Common myeloid progenitor, CD34-positive (primary cell): ENCODE results near the gene MKKS.
A peak's percentile ranks its signal among the peaks of the same experiment; 100 is the strongest.

Experiments
- CTCF ChIA-PET: fragments of 350-600 bp; sonication (Branson Sonifier 250); formaldehyde crosslinking; loops from one replicate; lab custom pipeline; 2021; ENCODE audit warnings: antibody characterized with exemption; lab: Charles Lee
- POLR2A ChIA-PET: fragments of 350-600 bp; sonication (Branson Sonifier 250); formaldehyde crosslinking; loops from one replicate; lab custom pipeline; 2021; ENCODE audit warnings: antibody characterized with exemption; lab: Charles Lee
- DNase-seq, 3 donors: peaks; one replicate each; pipeline versions ENCODE4 v3.0.0 to v3.0.0-alpha.2; 2013
- H3K27ac ChIP-seq, 2 experiments: 1 replicate in 1 of 2; 2 replicates in 1 of 2; pipeline ENCODE4 v1.7.0; 2013; ENCODE audit warnings: inconsistent platforms in 2 of 2, low read length in 2 of 2, mild to moderate bottlenecking in 2 of 2, low read depth in 1 of 2, moderate library complexity in 1 of 2; ENCODE audit not compliant: severe bottlenecking in 2 of 2, insufficient read depth in 1 of 2, poor library complexity in 1 of 2
- H3K27me3 ChIP-seq, 5 experiments: replicated peaks in 2 of 5; 1 replicate in 3 of 5; 2 replicates in 2 of 5; pipeline versions ENCODE4 v1.6.1 to v1.7.0; 2013; ENCODE audit warnings: low read length in 4 of 5, mild to moderate bottlenecking in 2 of 5, moderate library complexity in 2 of 5, inconsistent platforms in 1 of 5; ENCODE audit not compliant: insufficient read depth in 5 of 5, control insufficient read depth in 4 of 5
- H3K36me3 ChIP-seq, 4 experiments: 1 replicate in 2 of 4; 2 replicates in 2 of 4; pipeline versions ENCODE4 v1.6.1 to v1.7.0; 2013; ENCODE audit warnings: low read length in 3 of 4, control low read depth in 1 of 4, mild to moderate bottlenecking in 1 of 4; ENCODE audit not compliant: control insufficient read depth in 4 of 4, insufficient read depth in 4 of 4
- H3K4me1 ChIP-seq, 4 experiments: 1 replicate in 3 of 4; 2 replicates in 1 of 4; pipeline versions ENCODE4 v1.6.1 to v1.7.1; 2013; ENCODE audit warnings: low read length in 3 of 4, mild to moderate bottlenecking in 3 of 4, control low read depth in 1 of 4, inconsistent platforms in 1 of 4, moderate library complexity in 1 of 4; ENCODE audit not compliant: control insufficient read depth in 4 of 4, insufficient read depth in 4 of 4; ENCODE audit errors: control extremely low read depth in 1 of 4
- H3K4me3 ChIP-seq, 7 experiments: 1 replicate in 4 of 7; 2 replicates in 3 of 7; pipeline versions ENCODE4 v1.5.1 to v1.7.0; 2013; ENCODE audit warnings: mild to moderate bottlenecking in 7 of 7, low read length in 6 of 7, moderate library complexity in 6 of 7, inconsistent platforms in 2 of 7, low read depth in 2 of 7, control low read depth in 1 of 7; ENCODE audit not compliant: insufficient read depth in 4 of 7, control insufficient read depth in 1 of 7; ENCODE audit errors: extremely low read depth in 1 of 7
- H3K9me3 ChIP-seq, 5 experiments: 1 replicate in 4 of 5; 2 replicates in 1 of 5; pipeline versions ENCODE4 v1.6.1 to v1.7.1; 2013; ENCODE audit warnings: low read length in 4 of 5, mild to moderate bottlenecking in 2 of 5, inconsistent platforms in 1 of 5, low read depth in 1 of 5, moderate library complexity in 1 of 5; ENCODE audit not compliant: control insufficient read depth in 4 of 5, insufficient read depth in 2 of 5; ENCODE audit errors: control extremely low read depth in 1 of 5
- WGBS: methylation state at CpG from one replicate; pipeline ENCODE4 v1.1.5; 2013; ENCODE audit not compliant: insufficient coverage; 5-methylcytosine and 5-hydroxymethylcytosine counted together

The MKKS gene

GRCh38 chr20:10462516-10462915, 28.5 kb upstream of the MKKS start:
- Histone ChIP-seq H3K36me3 (peaks cover 11 to 28% (median 15%) of the 10 kb centered on the region in 4 experiments), H3K4me3 (no peak overlapping the region), H3K27me3 (no peaks in the 10 kb centered on the region), H3K4me1 (peaks cover 0 to 7% (median 3%) of the 10 kb centered on the region in 4 experiments), H3K9me3 (peaks cover 0 to 22% (median 5%) of the 10 kb centered on the region in 5 experiments), H3K27ac (no peak overlapping the region)
- ChIA-PET POLR2A (no interaction called here), CTCF (no interaction called here)
- no peak for DNase-seq

GRCh38 chr20:10461495-10461894, 27.5 kb upstream of the MKKS start:
- Histone ChIP-seq H3K36me3 (peaks cover 11 to 28% (median 15%) of the 10 kb centered on the region in 4 experiments), H3K27me3 (no peaks in the 10 kb centered on the region), H3K4me1 (peaks cover 0 to 5% (median 3%) of the 10 kb centered on the region in 4 experiments), H3K4me3 (no peak overlapping the region), H3K9me3 (peaks cover 0 to 22% (median 7%) of the 10 kb centered on the region in 5 experiments), H3K27ac (no peak overlapping the region)
- 100% methylated on average over 2 of the region's 2 CpGs for WGBS
- CTCF ChIA-PET = no interaction called here
- DNase-seq = no peak
- POLR2A ChIA-PET = no interaction called here

- Histone ChIP-seq H3K4me1 (peaks cover 13 to 48% (median 20%) of the 10 kb centered on the region in 4 experiments), H3K4me3 (peak overlapping the region in 3 of 7 experiments; percentile 16 to 58 (median 45)), H3K9me3 (peaks cover 0 to 7% (median 2%) of the 10 kb centered on the region in 5 experiments), H3K36me3 (peaks cover 0 to 7% (median 3%) of the 10 kb centered on the region in 4 experiments), H3K27me3 (no peaks in the 10 kb centered on the region), H3K27ac (peak overlapping the region; percentile 47 to 76)
- CTCF ChIA-PET = interaction anchor here (1.7 to 1.9 kb wide), 3 partner anchors 11 to 20 kb away, joined by 6 to 8 read pairs (median 6); partner anchors contain the start of genes MKKS and SLX4IP
- DNase-seq = peak in 1 of 3 donors; percentile 50
- POLR2A ChIA-PET = no interaction called here
Observed at GRCh38 chr20:10454151-10454750, 20.2 kb upstream of the MKKS start.

GRCh38 chr20:10453241-10453640, 19.2 kb upstream of the MKKS start:
- H3K36me3 ChIP-seq = peaks cover 0 to 1% (median under 1%) of the 10 kb centered on the region in 4 experiments
- peaks cover 0 to 7% (median 2%) of the 10 kb centered on the region in 5 experiments for H3K9me3 ChIP-seq
- ChIA-PET CTCF (interaction anchor here (0.6 to 3.2 kb wide), 9 partner anchors 12 to 475 kb away, joined by 3 to 11 read pairs (median 5); partner anchors contain the start of genes MKKS and SLX4IP), POLR2A (interaction anchor here (0.6 to 2.5 kb wide), 2 partner anchors 19 to 90 kb away, joined by 3 to 13 read pairs; partner anchors contain the start of genes MKKS and SLX4IP)
- H3K27me3 ChIP-seq = no peaks in the 10 kb centered on the region
- peaks cover 13 to 58% (median 28%) of the 10 kb centered on the region in 4 experiments for H3K4me1 ChIP-seq
- 11% methylated on average over 1 of the region's 5 CpGs for WGBS
- peak overlapping the region in 1 of 2 experiments; percentile 76 for H3K27ac ChIP-seq
- peak overlapping the region in 3 of 7 experiments; percentile 12 to 58 (median 53) for H3K4me3 ChIP-seq
- peak; percentile 87 to 96 (median 93) for DNase-seq

GRCh38 chr20:10449270-10449669, 15.2 kb upstream of the MKKS start:
- Histone ChIP-seq H3K27ac (no peak overlapping the region), H3K4me1 (peaks cover 9 to 56% (median 31%) of the 10 kb centered on the region in 4 experiments), H3K4me3 (no peak overlapping the region), H3K27me3 (no peaks in the 10 kb centered on the region), H3K9me3 (no peaks in the 10 kb centered on the region), H3K36me3 (peaks cover 0 to 4% (median 0%) of the 10 kb centered on the region in 4 experiments)
- WGBS = 100% methylated on average over 2 of the region's 2 CpGs
- no peak for DNase-seq
- POLR2A ChIA-PET = no interaction called here
- CTCF ChIA-PET = interaction anchor here (1.0 kb wide), 1 partner anchor 88 kb away, joined by 3 read pairs; no protein-coding TSS in a partner anchor

GRCh38 chr20:10448270-10449156, 14.5 kb upstream of the MKKS start:
- Histone ChIP-seq H3K4me1 (peaks cover 1 to 48% (median 24%) of the 10 kb centered on the region in 4 experiments), H3K27ac (no peak overlapping the region), H3K27me3 (no peaks in the 10 kb centered on the region), H3K9me3 (no peaks in the 10 kb centered on the region), H3K4me3 (no peak overlapping the region), H3K36me3 (peaks cover 0 to 4% (median 0%) of the 10 kb centered on the region in 4 experiments)
- ChIA-PET CTCF (interaction anchor here (1.0 kb wide), 1 partner anchor 88 kb away, joined by 3 read pairs; no protein-coding TSS in a partner anchor), POLR2A (no interaction called here)
- 100% methylated on average over 2 of the region's 6 CpGs for WGBS
- peak in 2 of 3 donors; percentile 38 to 61 for DNase-seq
